ENCODE results near the gene CTH. TPM values are rescaled to one million over a fixed set of nuclear protein-coding genes. Genes with fewer than 3 reads are reported as not detected.

The CTH gene
- total RNA-seq, 2 donors from 2014 or later, result 19.1 to 26.2 TPM

GRCh38 chr1:70420320-70420719 lies 9.3 kb downstream of the CTH start:
- Histone ChIP-seq H3K36me3 (ENCODE audit: control insufficient read depth, insufficient read depth, low read length) (peaks cover 29% of the 10 kb centered on the region), H3K4me1 (ENCODE audit: control insufficient read depth, insufficient read depth, low read length) (no peaks in the 10 kb centered on the region), H3K4me3 (ENCODE audit: low read length) (no peak overlapping the region), H3K9me3 (ENCODE audit: control insufficient read depth, low read length) (peaks cover 4% of the 10 kb centered on the region), H3K27ac (ENCODE audit: low read depth, low read length) (no peak overlapping the region), H3K9ac (ENCODE audit: extremely low read depth, low read length, poor library complexity, severe bottlenecking) (no peak overlapping the region), H3K27me3 (ENCODE audit: control insufficient read depth, insufficient read depth, low read length, poor library complexity, severe bottlenecking) (no peaks in the 10 kb centered on the region)
- WGBS, 2 experiments (ENCODE audit: insufficient coverage in 1 of 2, insufficient read length in 1 of 2), result 80% methylated on average over 2 to 3 of the region's 4 CpGs
- Mint-ChIP-seq H3K36me3 (ENCODE audit: low read depth) (peaks cover 59% of the 10 kb centered on the region), H3K27me3 (ENCODE audit: insufficient read depth) (no peaks in the 10 kb centered on the region), H3K4me3 (no peak overlapping the region), H3K4me1 (no peaks in the 10 kb centered on the region), H3K27ac (no peak overlapping the region), H3K9me3 (peaks cover 3% of the 10 kb centered on the region)
- TF ChIP-seq CTCF (conservative IDR thresholded peaks at IDR 0.05), result no peak
- peak; percentile 72 for DNase-seq

- peaks cover 37% of the 10 kb centered on the region for H3K36me3 ChIP-seq (ENCODE audit: control insufficient read depth, insufficient read depth, low read length)
- Mint-ChIP-seq H3K9me3 (no peaks in the 10 kb centered on the region), H3K27ac (peak overlapping the region; percentile 18), H3K4me3 (no peak overlapping the region), H3K4me1 (peaks cover 9% of the 10 kb centered on the region), H3K36me3 (ENCODE audit: low read depth) (peaks cover 68% of the 10 kb centered on the region), H3K27me3 (ENCODE audit: insufficient read depth) (no peaks in the 10 kb centered on the region)
- no peak for TF ChIP-seq CTCF (conservative IDR thresholded peaks at IDR 0.05)
- no peak overlapping the region for H3K4me3 ChIP-seq (ENCODE audit: low read length)
- no peaks in the 10 kb centered on the region for H3K4me1 ChIP-seq (ENCODE audit: control insufficient read depth, insufficient read depth, low read length)
- H3K9me3 ChIP-seq (ENCODE audit: control insufficient read depth, low read length), result no peaks in the 10 kb centered on the region
- H3K27ac ChIP-seq (ENCODE audit: low read depth, low read length), result no peak overlapping the region
- no peak for DNase-seq
- no peaks in the 10 kb centered on the region for H3K27me3 ChIP-seq (ENCODE audit: control insufficient read depth, insufficient read depth, low read length, poor library complexity, severe bottlenecking)
- 88 to 94% methylated on average over 7 of the region's 7 CpGs for WGBS, 2 experiments (ENCODE audit: insufficient coverage in 1 of 2, insufficient read length in 1 of 2)
- H3K9ac ChIP-seq (ENCODE audit: extremely low read depth, low read length, poor library complexity, severe bottlenecking), result no peak overlapping the region
Observed at GRCh38 chr1:70426154-70427131, 15.4 kb downstream of the CTH start.

GRCh38 chr1:70427976-70428375 lies 16.9 kb downstream of the CTH start:
- Mint-ChIP-seq H3K9me3 (no peaks in the 10 kb centered on the region), H3K27me3 (ENCODE audit: insufficient read depth) (no peaks in the 10 kb centered on the region), H3K27ac (no peak overlapping the region), H3K4me1 (peaks cover 9% of the 10 kb centered on the region), H3K4me3 (no peak overlapping the region), H3K36me3 (ENCODE audit: low read depth) (peaks cover 69% of the 10 kb centered on the region)
- no peak overlapping the region for H3K4me3 ChIP-seq (ENCODE audit: low read length)
- no peaks in the 10 kb centered on the region for H3K27me3 ChIP-seq (ENCODE audit: control insufficient read depth, insufficient read depth, low read length, poor library complexity, severe bottlenecking)
- no peak for TF ChIP-seq CTCF (conservative IDR thresholded peaks at IDR 0.05)
- no peaks in the 10 kb centered on the region for H3K9me3 ChIP-seq (ENCODE audit: control insufficient read depth, low read length)
- no peak overlapping the region for H3K9ac ChIP-seq (ENCODE audit: extremely low read depth, low read length, poor library complexity, severe bottlenecking)
- peaks cover 47% of the 10 kb centered on the region for H3K36me3 ChIP-seq (ENCODE audit: control insufficient read depth, insufficient read depth, low read length)
- no peaks in the 10 kb centered on the region for H3K4me1 ChIP-seq (ENCODE audit: control insufficient read depth, insufficient read depth, low read length)
- DNase-seq, result no peak
- H3K27ac ChIP-seq (ENCODE audit: low read depth, low read length), result no peak overlapping the region
- 83 to 86% methylated on average over 1 to 3 of the region's 3 CpGs for WGBS, 2 experiments (ENCODE audit: insufficient coverage in 1 of 2, insufficient read length in 1 of 2)
